Skeletal muscle tissue (tissue), 5 donors: ENCODE results near the gene EPAS1. TPM values are rescaled to one million over a fixed set of nuclear protein-coding genes. Genes with fewer than 3 reads are reported as not detected.

Experiments
- H3K27ac ChIP-seq: one replicate; pipeline ENCODE4 v1.7.0; 2013; ENCODE audit warnings: mild to moderate bottlenecking, low read depth, low read length, inconsistent platforms
- H3K27me3 ChIP-seq, 3 donors: one replicate each; pipeline ENCODE4 v1.7.0; 2013; ENCODE audit warnings: low read length in 3 of 3; ENCODE audit not compliant: control insufficient read depth in 3 of 3, insufficient read depth in 3 of 3
- H3K36me3 ChIP-seq, 3 donors: one replicate each; pipeline ENCODE4 v1.7.0; 2013; ENCODE audit warnings: low read length in 3 of 3; ENCODE audit not compliant: control insufficient read depth in 3 of 3, insufficient read depth in 3 of 3
- H3K4me1 ChIP-seq, 3 donors: one replicate each; pipeline ENCODE4 v1.7.0; 2013; ENCODE audit warnings: low read length in 3 of 3, mild to moderate bottlenecking in 3 of 3; ENCODE audit not compliant: control insufficient read depth in 3 of 3, insufficient read depth in 3 of 3
- H3K4me3 ChIP-seq, 3 donors: one replicate each; pipeline ENCODE4 v1.7.0; 2013; ENCODE audit warnings: low read length in 3 of 3
- H3K9ac ChIP-seq, 3 donors: one replicate each; pipeline ENCODE4 v1.7.0; 2013; ENCODE audit warnings: low read length in 3 of 3, mild to moderate bottlenecking in 3 of 3, moderate library complexity in 2 of 3, low read depth in 1 of 3
- H3K9me3 ChIP-seq, 3 donors: one replicate each; pipeline ENCODE4 v1.7.0; 2013; ENCODE audit warnings: low read length in 3 of 3; ENCODE audit not compliant: control insufficient read depth in 3 of 3
- small RNA-seq: library from RNA; depleted of rRNA; stranded (forward); fragments of <200 nt; gene quantifications from one replicate; pipeline ENCODE3, GENCODE V24; 2014
- total RNA-seq: library from RNA; depleted of rRNA; stranded (reverse); fragments of >200 nt; gene quantifications from one replicate; pipeline ENCODE4 v1.2.3, GENCODE V29; 2014
- donor health status: Osteomylitis.

Gene EPAS1
- total RNA-seq, 1 donor from 2014 or later, result 13.6 TPM

GRCh38 chr2:46435353-46435752, 138.1 kb downstream of the EPAS1 start:
- Histone ChIP-seq H3K9ac (no peak overlapping the region), H3K27me3 (no peaks in the 10 kb centered on the region), H3K4me1 (no peaks in the 10 kb centered on the region), H3K27ac (no peak overlapping the region), H3K36me3 (no peaks in the 10 kb centered on the region), H3K9me3 (no peaks in the 10 kb centered on the region), H3K4me3 (no peak overlapping the region)

GRCh38 chr2:46435796-46436360, 138.7 kb downstream of the EPAS1 start:
- no peaks in the 10 kb centered on the region for H3K27me3 ChIP-seq
- H3K9me3 ChIP-seq, result no peaks in the 10 kb centered on the region
- no peak overlapping the region for H3K4me3 ChIP-seq
- no peak overlapping the region for H3K9ac ChIP-seq
- no peaks in the 10 kb centered on the region for H3K4me1 ChIP-seq
- no peak overlapping the region for H3K27ac ChIP-seq
- no peaks in the 10 kb centered on the region for H3K36me3 ChIP-seq

Small RNAs within 50 kb of the gene (small RNA-seq; reads per million reads assigned to genes)
- not detected for gene RF00017

Other genes starting within 250 kb of the EPAS1 start
- gene TMEM247, start 182.2 kb downstream of the EPAS1 start, total RNA-seq, result not detected
- 42.3 TPM for gene RHOQ, start 245.1 kb downstream of the EPAS1 start, total RNA-seq
- gene ATP6V1E2, start 245.2 kb downstream of the EPAS1 start, total RNA-seq, result 2.6 TPM